HL-60 (cell line): ENCODE measurements around the gene CDC25B.
A peak's percentile ranks its signal among the peaks of the same experiment; 100 is the strongest.

Source experiments
- DNase-seq, 2 experiments: peaks; one replicate each; pipeline ENCODE4 v3.0.0-alpha.2; 2010 to 2020; ENCODE audit warnings: low read depth in 1 of 2, low spot score in 1 of 2
- H3K27ac ChIP-seq: fragments of 250-450 bp; sonication (Bioruptor Pico); replicated peaks from 2 replicates; pipeline ENCODE4 v1.5.1; 2020; ENCODE audit warnings: mild to moderate bottlenecking, moderate library complexity
- H3K27me3 ChIP-seq: fragments of 250-450 bp; sonication (Bioruptor Pico); 2 replicates; pipeline ENCODE4 v1.5.1; 2021; ENCODE audit warnings: mild to moderate bottlenecking, moderate library complexity; ENCODE audit not compliant: insufficient read depth, poor library complexity, severe bottlenecking
- H3K4me3 ChIP-seq: replicated peaks from 2 replicates; pipeline ENCODE4 v1.5.1; 2011; ENCODE audit warnings: mild to moderate bottlenecking, control low read depth, low read length; ENCODE audit not compliant: insufficient read depth
- GABPA ChIP-seq: IDR thresholded peaks from 2 replicates; pipeline ENCODE4 v1.6.1; 2012; ENCODE audit warnings: low read depth
- POLR2AphosphoS5 ChIP-seq: IDR thresholded peaks from 2 replicates; pipeline ENCODE4 v1.6.1; 2012; ENCODE audit warnings: low read depth
- REST ChIP-seq: IDR thresholded peaks from 2 replicates; pipeline ENCODE4 v1.6.1; 2012; ENCODE audit warnings: low read depth; ENCODE audit not compliant: insufficient replicate concordance
- SPI1 ChIP-seq: IDR thresholded peaks from 2 replicates; pipeline ENCODE4 v1.6.1; 2012; ENCODE audit warnings: low read depth, mild to moderate bottlenecking, borderline replicate concordance
- TF ChIP-seq, protein P1 (sequence below): IDR thresholded peaks from one replicate; pipeline ENCODE4 v1.5.1; 2011; ENCODE audit warnings: low read length, control low read depth, inconsistent platforms; ENCODE audit not compliant: insufficient read depth

The CDC25B gene

GRCh38 chr20:3775457-3776108, 20.5 kb upstream of the CDC25B start:
- DNase-seq: no peak
- no peak overlapping the region for H3K27ac ChIP-seq
- TF ChIP-seq GABPA (no peak), POLR2AphosphoS5 (no peak), SPI1 (no peak), REST (no peak)
- TF ChIP-seq, protein P1, sequence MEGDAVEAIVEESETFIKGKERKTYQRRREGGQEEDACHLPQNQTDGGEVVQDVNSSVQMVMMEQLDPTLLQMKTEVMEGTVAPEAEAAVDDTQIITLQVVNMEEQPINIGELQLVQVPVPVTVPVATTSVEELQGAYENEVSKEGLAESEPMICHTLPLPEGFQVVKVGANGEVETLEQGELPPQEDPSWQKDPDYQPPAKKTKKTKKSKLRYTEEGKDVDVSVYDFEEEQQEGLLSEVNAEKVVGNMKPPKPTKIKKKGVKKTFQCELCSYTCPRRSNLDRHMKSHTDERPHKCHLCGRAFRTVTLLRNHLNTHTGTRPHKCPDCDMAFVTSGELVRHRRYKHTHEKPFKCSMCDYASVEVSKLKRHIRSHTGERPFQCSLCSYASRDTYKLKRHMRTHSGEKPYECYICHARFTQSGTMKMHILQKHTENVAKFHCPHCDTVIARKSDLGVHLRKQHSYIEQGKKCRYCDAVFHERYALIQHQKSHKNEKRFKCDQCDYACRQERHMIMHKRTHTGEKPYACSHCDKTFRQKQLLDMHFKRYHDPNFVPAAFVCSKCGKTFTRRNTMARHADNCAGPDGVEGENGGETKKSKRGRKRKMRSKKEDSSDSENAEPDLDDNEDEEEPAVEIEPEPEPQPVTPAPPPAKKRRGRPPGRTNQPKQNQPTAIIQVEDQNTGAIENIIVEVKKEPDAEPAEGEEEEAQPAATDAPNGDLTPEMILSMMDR: no peak
- no peak overlapping the region for H3K4me3 ChIP-seq
- H3K27me3 ChIP-seq: peaks cover 29% of the 10 kb centered on the region

- Histone ChIP-seq H3K27ac (no peak overlapping the region), H3K27me3 (peaks cover 29% of the 10 kb centered on the region), H3K4me3 (peak overlapping the region; percentile 43)
- TF ChIP-seq POLR2AphosphoS5 (no peak), SPI1 (no peak), REST (no peak), GABPA (no peak)
- TF ChIP-seq, protein P1: no peak
- no peak for DNase-seq
These were observed 18.8 kb upstream of the CDC25B start for GRCh38 chr20:3777381-3777715.

DNA sequence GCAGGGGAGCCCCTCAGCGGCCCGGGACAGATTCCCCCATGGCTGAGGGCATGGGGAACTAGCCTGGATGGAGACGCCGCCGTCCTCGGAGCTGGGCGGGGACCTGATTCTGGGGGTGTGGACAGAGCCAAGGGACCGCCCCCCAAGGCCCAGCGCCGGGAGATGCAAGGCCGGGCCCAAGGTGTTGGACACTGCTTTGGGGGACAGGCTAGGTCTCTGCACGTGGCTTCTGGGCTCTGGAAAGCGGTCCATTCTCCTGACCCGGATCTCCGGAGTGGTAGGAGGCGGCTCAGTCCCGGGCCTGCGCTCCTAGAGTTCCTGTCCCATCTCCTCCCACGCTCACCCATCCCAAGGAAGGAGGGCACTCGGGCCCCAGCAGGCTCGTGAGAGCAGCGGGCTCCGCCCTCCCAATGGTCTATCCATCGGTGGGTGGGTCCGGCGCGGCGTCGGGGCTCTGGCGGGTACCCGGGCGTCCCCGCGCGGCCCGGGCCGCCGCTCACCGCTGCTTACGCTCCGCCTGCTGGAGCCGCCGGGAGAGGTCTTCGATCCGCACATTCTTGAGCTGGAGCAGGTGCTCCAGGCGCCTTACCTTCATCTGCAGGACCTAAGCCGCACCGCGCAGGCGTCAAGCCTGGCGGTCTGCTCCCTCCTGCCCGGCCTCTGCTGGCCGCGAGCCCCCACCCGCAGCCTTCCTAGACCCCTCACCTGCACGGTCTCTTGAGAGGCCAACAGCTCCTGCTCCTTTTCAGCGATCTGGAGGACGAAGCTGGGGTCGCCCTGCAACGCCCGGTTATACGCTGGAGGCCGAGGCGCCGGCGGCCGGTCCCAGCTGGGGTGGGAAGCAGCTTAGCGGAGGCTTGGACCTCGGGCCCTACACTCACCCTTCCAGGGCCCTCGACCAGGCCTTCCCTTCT, 18.1 kb upstream of the CDC25B start:
- H3K27me3 ChIP-seq: peaks cover 29% of the 10 kb centered on the region
- H3K4me3 ChIP-seq: peak overlapping the region; percentile 43
- no peak overlapping the region for H3K27ac ChIP-seq
- no peak for TF ChIP-seq POLR2AphosphoS5
- TF ChIP-seq GABPA: no peak
- no peak for TF ChIP-seq SPI1
- TF ChIP-seq, protein P1: no peak
- no peak for TF ChIP-seq REST
- DNase-seq: no peak
